ENCODE measurements around the gene PIEZO2.

Gene PIEZO2

GRCh38 chr18:11047156-11047555, 102.2 kb downstream of the PIEZO2 start:
- Histone ChIP-seq H3K4me3 (ENCODE audit: low read depth, low read length) (no peak overlapping the region), H3K4me1 (ENCODE audit: control insufficient read depth, insufficient read depth, low read length) (no peaks in the 10 kb centered on the region; the same call in 1 of the 2 replicates), H3K9me3 (ENCODE audit: control insufficient read depth, insufficient read depth, low read depth, low read length) (no peaks in the 10 kb centered on the region; the same call in 1 of the 2 replicates), H3K36me3 (ENCODE audit: control insufficient read depth in 2 of 2, insufficient read depth in 1 of 2, low read length in 2 of 2) (no peaks in the 10 kb centered on the region), H3K27ac (ENCODE audit: extremely low read depth, low read depth, low read length) (no peak overlapping the region)
- CTCF ChIA-PET: no interaction called here
- TF ChIP-seq HIC1 (tag by site-specific recombination; IDR thresholded peaks at IDR 0.05): no peak
- no peak for TF ChIP-seq BCL6B (tag by site-specific recombination; IDR thresholded peaks at IDR 0.05)
- TF ChIP-seq ZNF571 (tag by site-specific recombination; IDR thresholded peaks at IDR 0.05): no peak
- no peak for TF ChIP-seq ZBTB20 (tag by site-specific recombination; IDR thresholded peaks at IDR 0.05)
- TF ChIP-seq KLF10 (tag by site-specific recombination; IDR thresholded peaks at IDR 0.05): no peak
- TF ChIP-seq ZNF704 (tag by site-specific recombination; IDR thresholded peaks at IDR 0.05): no peak
- no peak for TF ChIP-seq PRDM10 (tag by site-specific recombination; IDR thresholded peaks at IDR 0.05)
- no peak for TF ChIP-seq ZNF548 (tag by site-specific recombination; IDR thresholded peaks at IDR 0.05)
- TF ChIP-seq ZNF629 (tag by site-specific recombination; IDR thresholded peaks at IDR 0.05): no peak
- TF ChIP-seq GLIS1 (tag by site-specific recombination; IDR thresholded peaks at IDR 0.05): no peak
- TF ChIP-seq PATZ1 (tag by site-specific recombination; IDR thresholded peaks at IDR 0.05): no peak
- TF ChIP-seq ZNF670 (tag by site-specific recombination; IDR thresholded peaks at IDR 0.05; ENCODE audit: low read depth): no peak
- no peak for TF ChIP-seq MEIS1 (CRISPR knock-in tag; IDR thresholded peaks at IDR 0.05; ENCODE audit: borderline replicate concordance)
- no peak for TF ChIP-seq ZNF76 (tag by site-specific recombination; IDR thresholded peaks at IDR 0.05; ENCODE audit: borderline replicate concordance, low read depth)
- TF ChIP-seq ZNF37A (tag by site-specific recombination; IDR thresholded peaks at IDR 0.05): no peak
- TF ChIP-seq ZNF274 (IDR thresholded peaks at IDR 0.05; ENCODE audit: low read length): no peak
- TF ChIP-seq ZNF274 (tag by site-specific recombination; IDR thresholded peaks at IDR 0.05; ENCODE audit: borderline replicate concordance): no peak
- TF ChIP-seq ZNF19 (tag by site-specific recombination; IDR thresholded peaks at IDR 0.05; ENCODE audit: low read depth): no peak
- POLR2A ChIA-PET: no interaction called here
